Keratinocyte (primary cell): Measurements from ENCODE around the gene TPK1.

Experiments
- EZH2 ChIP-seq: IDR thresholded peaks from one replicate; pipeline ENCODE4 v1.6.1; 2012; ENCODE audit warnings: inconsistent platforms, mild to moderate bottlenecking, low read length, moderate library complexity
- TF ChIP-seq, protein P1 (sequence below), 3 experiments: IDR thresholded peaks in 1 of 3; conservative IDR thresholded peaks in 1 of 3; optimal IDR thresholded peaks in 1 of 3; 2 replicates in 2 of 3; 3 replicates in 1 of 3; pipeline versions ENCODE3 to v1.5.1; 2011; ENCODE audit warnings: low read length in 3 of 3, mild to moderate bottlenecking in 3 of 3, moderate library complexity in 2 of 3, control low read depth in 1 of 3, inconsistent platforms in 1 of 3; ENCODE audit not compliant: insufficient read depth in 2 of 3; ENCODE audit errors: extremely low read depth in 1 of 3

- TF ChIP-seq, protein P1, sequence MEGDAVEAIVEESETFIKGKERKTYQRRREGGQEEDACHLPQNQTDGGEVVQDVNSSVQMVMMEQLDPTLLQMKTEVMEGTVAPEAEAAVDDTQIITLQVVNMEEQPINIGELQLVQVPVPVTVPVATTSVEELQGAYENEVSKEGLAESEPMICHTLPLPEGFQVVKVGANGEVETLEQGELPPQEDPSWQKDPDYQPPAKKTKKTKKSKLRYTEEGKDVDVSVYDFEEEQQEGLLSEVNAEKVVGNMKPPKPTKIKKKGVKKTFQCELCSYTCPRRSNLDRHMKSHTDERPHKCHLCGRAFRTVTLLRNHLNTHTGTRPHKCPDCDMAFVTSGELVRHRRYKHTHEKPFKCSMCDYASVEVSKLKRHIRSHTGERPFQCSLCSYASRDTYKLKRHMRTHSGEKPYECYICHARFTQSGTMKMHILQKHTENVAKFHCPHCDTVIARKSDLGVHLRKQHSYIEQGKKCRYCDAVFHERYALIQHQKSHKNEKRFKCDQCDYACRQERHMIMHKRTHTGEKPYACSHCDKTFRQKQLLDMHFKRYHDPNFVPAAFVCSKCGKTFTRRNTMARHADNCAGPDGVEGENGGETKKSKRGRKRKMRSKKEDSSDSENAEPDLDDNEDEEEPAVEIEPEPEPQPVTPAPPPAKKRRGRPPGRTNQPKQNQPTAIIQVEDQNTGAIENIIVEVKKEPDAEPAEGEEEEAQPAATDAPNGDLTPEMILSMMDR (optimal IDR thresholded peaks at IDR 0.05 in 1 of 3, IDR thresholded peaks at IDR 0.05 in 1 of 3, conservative IDR thresholded peaks at IDR 0.05 in 1 of 3; ENCODE audit: extremely low read depth in 1 of 3, insufficient read depth in 2 of 3, low read length in 3 of 3), result no peak
- no peak for TF ChIP-seq EZH2
Measured at GRCh38 chr7:144818511-144818910, 17.3 kb downstream of the TPK1 start.
